GM21717 (cell line): ENCODE data around the gene WT1.
"Not testable (repeated sequence)": the region's sequence is repeated elsewhere in the genome, so short reads cannot be mapped to it uniquely, and the experiment has no call there.

Experiments used
- ATAC-seq: cut with Tn5 transposase; IDR thresholded peaks from one replicate; pipeline ENCODE4 v1.9.1; 2021; ENCODE audit warnings: mild to moderate bottlenecking, moderate library complexity; ENCODE audit not compliant: unreplicated experiment

Gene WT1

DNA sequence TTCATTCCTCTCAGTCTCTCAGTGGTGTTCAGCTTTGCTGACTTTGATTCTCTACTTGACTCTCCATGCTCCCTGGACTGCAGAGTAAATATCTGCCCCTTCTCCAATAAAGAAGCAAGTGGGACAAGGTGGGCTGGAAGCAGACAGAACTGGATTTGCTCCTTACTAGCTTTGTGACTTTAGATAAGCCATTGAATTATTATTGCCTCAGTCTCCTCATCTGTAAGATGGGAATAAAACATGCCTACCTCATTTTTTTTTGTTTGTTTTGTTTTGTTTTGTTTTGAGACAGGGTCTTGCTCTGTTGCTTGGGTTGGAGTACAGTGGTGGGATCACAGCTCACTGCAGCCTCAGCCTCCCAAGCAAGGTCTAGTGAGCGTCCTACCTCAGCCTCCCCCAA, 44.6 kb downstream of the WT1 start:
- no peak for ATAC-seq

DNA sequence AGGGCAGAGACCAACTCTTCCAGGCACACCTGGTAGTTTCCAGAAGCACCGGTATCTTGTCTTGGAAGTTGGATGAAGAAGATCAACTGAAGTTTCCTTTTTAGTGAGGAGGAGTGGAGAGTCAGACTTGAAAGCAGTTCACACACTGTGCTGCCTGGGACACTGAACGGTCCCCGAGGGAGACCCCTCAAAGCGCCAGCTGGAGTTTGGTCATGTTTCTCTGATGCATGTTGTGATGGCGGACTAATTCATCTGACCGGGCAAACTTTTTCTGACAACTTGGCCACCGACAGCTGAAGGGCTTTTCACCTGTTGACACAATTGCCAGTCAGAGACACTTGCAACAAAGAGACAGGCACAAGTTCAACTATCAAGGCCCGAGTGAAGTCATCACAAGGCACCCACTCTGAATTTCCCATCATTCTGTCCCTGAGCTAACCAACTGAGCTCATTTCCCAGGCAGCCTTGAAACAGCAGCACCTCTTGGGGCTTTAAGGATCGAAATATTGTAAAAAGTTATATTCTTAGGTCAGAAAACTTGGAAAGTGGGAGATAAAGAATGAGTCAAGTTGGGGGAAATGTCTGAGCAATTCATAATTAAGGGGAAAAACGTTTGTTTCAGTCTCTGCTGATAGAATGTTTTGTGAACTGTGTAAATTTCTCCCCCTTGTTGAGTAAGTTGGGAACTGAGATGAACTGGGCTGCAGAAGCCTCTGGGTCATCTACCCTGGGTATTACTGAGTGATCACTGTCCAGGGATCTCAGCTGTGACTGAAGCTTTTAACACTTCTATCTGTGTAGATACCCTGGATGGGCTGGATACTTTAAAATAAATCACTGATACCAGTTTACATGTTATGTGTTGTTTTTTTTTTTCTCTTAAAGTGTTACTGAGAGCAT, 46.2 kb downstream of the WT1 start:
- no peak for ATAC-seq

DNA sequence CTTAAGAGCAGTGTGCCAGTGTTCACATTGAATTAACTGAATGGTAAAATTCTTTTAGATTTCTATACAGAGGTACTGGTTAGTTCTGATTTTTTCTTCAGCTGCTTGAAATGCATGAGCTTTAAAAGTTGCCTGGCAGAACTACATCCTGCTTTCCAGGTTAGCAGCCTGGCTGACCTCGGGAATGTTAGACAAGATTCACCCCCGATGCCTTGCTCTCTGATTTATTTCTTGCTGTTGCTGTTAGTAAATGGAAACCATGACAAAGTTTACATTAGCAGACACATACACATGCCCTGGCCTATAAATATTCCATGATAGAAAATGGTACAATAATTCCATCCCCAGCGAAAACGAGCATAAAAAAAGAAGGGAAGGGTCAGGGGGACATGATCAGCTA, 47.0 kb downstream of the WT1 start:
- no peak for ATAC-seq

DNA sequence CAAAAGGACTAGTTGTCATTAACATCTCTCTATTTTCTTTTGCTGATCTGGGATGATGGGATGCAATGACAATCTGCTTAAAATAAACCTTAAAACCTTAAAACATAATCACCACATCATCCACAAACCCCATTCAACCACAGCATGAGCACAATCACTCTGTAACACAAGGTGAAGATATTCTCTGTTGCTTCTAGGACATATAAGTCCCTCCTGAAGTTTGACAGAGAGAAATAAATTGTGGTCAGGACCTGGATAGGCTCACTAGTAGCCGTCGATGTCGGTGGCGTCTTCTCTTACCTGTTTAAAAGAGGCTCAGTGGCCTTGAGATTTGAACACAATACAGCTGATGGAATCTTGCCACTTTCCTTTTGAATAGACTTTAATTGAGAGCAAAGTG, 47.9 kb downstream of the WT1 start:
- no peak for ATAC-seq

DNA sequence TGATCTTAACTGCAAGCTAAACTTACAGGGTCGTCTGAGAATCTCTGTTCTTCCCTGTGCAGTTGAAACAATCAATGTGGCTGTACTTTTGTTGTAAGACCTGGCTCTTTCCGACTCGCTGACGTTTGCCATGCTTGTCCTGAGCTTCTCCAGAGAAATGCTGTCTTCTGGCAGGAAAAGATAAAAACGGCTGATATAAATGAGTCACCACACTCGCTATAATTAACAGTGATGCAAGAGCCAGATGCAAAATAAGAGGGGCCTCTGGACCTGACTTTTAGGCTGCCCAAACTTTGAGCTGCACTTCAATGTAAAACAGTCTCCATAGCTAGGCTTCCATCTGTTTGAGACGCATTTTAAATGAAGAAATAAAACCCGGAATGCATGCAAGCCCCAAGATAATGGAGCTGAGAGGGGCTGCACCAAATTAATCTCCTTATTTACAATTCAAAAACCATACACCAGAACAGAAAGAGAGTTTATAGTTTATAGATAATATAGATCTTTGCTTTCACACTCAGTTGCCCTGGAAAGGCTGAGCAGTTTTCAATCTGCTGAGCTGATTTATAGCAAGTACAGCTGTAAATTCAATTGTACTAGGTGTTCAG, 48.5 kb downstream of the WT1 start:
- no peak for ATAC-seq

DNA sequence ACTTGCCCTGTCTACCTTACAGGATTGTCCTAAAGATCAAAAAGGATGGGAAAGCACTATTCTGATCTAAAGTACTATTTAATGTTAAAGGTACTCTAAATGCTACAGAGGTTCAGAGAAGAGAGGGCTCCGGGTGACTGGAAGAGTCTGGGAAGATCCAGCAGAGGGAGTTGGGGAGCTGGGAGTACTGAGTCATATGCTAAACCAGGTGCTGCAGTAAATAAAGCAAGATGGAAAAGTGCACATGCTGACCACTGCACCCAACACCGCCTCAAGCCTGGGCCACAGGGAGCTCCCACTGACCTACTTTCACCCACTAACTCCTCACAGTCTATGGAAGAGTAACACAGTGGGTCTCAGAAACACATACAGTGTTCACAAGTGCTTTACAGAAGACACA, 49.3 kb downstream of the WT1 start:
- ATAC-seq: no peak

DNA sequence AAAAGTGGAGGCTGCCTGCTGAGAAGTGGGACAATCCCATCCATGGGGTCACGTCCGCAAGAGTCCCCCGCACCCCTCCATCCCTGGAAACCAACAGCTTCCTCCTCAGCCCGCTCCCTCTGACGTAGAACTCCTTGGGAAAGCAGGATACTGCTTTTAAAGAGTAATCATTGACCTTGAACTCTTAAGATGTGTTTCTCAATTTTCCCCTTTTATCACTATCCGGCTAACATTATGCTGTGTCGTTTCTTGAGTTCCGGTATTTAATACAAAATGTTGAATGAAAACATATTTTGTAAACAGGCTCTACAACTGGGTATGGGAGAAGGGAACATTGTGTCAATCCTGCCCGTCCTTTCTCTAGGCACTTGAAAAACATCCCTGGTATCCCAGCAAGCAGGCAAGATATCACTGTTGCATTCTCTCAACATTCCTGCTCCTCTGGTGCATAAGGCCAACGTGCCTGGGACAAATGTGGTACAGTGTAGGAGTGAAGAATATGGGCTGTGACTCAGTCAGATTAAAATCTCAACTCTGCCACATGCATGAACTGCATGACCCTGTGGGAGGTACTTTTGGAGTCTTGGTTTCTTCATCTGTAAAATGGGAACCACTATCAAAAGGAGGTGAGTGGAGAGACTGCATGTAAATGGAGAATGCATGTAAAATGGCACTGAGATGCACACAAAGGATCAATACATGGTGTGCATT, 52.8 kb downstream of the WT1 start:
- no peak for ATAC-seq

DNA sequence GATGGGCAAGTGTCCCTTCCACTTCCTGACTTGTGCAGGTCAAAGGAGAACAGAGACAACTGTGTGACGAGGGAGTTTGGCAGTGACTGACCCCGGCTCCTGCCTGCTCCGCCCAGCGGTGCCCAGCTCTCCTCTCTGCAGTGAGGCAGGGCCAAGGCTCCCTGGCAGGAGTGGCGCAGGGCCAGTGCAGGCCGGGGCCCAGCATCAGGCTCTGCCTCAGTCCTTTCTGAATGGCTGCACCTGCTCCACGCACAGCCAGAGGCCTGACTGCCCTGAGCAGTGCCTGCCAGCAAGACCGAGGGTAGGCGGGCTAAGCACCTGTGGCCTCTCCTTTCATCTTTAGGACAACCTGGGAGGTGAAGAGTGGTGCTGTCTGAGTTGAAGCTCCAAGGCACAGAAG, 54.2 kb downstream of the WT1 start:
- no peak for ATAC-seq

DNA sequence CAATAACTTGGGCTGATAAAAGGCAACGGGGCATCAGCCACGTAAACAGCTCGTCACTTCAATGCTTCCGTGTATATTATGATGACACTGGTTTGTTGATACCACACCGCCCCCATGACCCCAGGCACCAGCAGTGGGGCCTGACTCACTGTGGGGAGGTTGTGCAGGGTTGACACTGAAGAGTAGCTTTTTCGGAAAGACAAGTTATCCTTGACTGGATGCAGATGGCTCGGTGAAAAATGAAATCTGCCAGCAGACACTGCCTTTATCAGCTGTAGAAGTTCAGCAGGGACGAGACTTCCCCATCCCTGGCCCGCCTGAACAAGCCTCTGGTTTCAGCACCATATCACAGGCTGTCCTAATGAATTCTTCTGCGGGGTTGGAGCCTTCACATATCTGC, 55.6 kb downstream of the WT1 start:
- no peak for ATAC-seq

DNA sequence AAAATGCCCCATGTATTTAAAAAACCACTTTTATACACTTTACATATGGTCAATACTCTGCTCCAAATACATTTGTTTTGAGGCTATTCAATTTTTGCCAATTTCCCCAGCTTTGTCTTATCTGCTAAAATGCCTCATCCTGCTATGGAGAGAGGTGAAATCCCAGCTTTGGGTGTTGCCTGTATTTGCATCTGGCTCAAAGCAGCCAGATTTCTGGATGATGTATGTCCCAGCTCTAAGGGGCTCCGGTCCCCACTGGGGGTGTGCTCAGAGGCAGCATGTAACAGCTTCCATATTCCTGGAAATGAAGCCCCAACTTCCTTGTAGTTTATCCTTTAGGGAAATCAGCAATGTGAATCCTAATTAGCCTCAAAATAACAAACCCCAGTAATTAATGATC, 59.5 kb downstream of the WT1 start:
- ATAC-seq: no peak

DNA sequence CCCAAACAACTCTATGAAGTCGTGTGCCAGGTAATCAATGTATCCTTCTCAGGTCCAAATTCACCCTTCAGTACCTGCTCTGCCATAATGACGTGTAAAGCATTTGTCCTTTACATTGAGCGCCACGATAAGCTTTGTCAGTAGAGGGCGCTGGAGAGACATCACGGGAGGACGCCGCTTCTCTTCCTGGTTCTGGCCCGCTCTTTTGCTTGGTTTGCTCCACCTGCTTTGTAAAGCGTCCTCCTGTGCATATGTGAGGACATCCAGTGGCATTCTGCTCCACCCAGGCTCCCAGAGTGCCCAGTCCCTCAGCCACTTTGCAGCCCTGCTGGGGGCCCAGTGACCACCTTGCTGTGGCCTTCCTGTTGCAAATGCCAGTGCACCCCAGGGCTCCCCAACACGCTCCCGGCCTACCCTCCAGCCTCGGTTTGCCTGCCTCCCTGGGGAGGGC, 61.1 kb downstream of the WT1 start:
- ATAC-seq: no peak

DNA sequence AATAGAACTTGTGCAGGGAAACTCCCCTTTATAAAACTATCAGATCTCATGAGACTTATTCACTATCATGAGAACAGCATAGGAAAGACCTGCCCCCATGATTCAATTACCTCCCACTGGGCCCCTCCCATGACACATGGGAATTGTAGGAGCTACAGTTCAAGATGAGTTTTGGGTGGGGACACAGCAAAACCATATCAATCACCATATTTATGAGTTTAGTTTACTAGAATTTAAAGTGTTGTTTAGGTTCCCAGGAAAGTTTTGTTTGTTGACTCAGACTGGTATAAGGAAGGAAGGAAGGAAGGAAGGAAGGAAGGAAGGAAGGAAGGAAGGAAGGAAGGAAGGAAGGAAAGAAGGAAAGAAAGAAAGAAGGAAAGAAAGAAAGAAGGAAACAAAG, 65.4 kb downstream of the WT1 start:
- ATAC-seq: not testable (repeated sequence)

DNA sequence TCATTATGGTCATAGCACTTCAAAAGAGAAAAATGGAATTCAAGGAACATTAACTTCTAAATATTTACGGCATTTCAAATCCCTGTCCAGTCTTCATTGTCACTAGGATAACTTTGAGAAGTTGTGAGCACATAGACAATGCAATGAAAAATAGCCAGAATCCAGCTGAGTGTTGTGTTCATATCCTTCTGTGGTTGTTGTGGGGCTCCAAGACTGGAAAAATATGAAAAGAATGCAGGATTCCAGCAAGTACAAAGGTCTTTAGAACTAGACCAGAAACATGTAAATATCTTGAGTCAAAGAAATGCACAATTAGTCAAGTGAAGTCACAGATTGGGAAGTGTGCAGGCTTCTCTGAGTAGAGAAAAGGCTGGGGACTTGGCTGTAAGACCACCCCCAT, 68.7 kb downstream of the WT1 start:
- ATAC-seq: no peak

DNA sequence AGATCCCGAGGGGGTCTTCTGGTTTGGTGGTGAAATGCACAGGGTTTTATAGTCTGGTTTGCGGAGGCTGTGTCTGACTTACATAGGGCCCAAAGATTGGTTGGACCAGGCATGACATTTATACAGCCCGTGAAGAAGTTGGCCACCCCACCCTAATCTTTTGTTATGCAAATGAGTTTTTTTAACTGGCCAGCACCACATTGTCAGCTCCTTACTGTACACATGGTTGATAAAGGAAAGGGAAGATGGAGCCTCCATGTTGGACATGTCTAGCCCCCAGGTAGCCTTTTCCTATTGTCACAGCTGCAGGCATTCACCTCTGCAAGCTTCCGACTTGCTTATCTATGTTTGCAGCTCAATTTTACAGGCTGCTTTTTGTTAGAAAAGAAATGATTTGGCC, 70.1 kb downstream of the WT1 start:
- ATAC-seq: no peak

DNA sequence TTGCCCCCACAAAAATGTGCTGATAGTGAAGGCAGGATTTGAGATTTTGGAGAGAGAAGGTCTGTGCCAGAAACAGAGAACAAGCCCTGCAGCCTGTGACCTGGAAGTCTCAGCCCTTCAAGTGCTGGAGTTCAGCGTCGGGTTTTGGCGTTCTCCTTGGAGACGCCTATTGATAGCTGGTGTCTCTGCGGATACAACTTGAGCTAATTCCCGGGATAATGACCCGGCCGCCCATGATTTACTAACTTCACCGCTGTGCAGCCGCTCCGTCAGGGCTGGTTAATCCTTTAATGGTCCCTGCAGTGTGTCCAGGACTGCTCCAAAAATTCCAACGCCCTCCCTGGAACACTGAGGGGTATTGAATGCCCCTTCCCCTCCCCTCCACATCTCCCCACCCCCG, 76.6 kb downstream of the WT1 start:
- ATAC-seq: no peak

DNA sequence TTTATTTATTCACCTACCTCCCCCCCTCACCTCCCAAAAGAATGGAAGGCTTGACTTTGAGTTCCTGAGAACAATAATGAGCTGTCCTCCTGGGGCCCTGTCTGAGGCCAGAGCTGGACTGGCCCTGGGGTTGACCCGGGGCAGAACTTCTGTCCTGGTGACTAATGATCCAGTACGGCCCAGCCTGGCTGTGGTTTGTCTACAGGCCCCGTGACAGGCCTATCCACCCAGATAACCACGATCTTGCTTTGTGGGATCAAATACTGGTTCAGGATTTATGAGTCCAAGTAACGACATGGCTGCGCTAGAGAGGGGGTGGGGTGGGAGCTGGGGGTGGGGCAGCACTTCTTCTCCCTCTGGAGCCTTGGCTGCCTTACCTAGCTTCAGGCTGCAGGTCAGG, 81.5 kb downstream of the WT1 start:
- no peak for ATAC-seq

DNA sequence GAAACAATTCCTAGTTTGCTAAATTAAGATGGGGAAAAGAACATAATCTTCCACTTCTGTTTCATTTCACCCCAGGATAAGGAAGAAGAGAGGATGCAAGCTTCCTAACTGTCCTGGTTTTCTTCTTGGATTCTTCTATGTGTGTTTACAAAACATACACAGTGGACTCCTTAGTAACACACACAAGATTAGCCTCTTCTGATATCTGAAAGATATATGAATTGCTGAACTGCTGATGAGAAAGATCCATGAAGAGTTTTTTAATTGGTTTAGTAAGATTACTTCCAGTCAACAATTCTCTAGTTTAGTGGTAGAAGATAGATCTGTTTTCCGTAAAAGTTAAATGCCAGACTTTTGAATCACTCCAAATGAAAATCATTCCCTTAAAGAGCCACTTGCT, 86.8 kb downstream of the WT1 start:
- no peak for ATAC-seq

DNA sequence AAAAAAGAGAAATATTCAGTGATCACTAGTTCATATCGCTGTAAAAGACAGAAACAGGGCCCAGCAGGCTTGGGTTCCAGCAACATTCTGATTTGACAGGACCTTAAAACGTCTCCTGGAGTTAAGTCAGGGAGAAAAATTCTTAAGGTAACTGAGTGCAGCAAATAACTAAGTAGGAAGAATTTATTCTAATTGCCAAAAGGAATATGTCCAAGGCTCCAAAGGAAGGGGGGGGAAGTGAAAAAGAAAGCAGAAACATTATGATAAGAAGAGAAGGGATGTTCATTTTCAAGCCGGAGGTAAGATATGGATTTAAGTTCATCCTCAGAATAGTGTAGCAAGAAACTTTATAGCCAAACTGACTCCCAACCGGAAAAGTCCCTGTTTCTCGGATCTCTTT, 90.4 kb downstream of the WT1 start:
- ATAC-seq: no peak

DNA sequence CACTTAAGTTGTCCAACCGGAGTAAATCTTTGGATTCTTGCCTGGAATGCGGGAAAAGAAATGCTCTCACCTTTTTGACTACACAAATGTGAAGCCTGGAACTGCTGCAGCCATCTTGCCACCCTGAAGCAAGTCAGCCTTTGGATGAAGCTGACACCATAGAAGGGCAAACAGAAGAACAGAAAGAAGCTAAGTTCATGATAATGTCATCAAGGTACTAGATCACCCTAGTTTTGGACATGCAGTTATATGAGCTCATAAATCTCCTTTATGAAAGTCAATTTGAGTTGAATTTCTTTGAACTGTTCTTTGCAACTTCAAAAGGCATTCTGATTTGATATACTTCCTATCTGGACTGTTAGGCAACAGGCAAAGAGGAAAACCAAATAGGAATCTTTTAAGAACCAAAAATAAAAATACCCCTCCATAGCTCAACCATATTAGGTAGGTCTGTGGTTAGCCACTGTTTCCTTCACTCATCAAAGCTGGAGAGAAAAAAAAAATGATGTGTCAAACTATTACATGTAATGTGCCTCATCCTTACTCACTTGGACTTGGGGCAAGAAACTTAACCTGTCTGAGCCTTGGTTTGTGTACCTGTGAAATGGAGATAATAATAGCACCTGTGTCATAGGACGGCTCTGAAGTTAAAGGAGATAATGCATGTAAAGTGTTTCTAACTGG, 91.9 kb downstream of the WT1 start:
- no peak for ATAC-seq

DNA sequence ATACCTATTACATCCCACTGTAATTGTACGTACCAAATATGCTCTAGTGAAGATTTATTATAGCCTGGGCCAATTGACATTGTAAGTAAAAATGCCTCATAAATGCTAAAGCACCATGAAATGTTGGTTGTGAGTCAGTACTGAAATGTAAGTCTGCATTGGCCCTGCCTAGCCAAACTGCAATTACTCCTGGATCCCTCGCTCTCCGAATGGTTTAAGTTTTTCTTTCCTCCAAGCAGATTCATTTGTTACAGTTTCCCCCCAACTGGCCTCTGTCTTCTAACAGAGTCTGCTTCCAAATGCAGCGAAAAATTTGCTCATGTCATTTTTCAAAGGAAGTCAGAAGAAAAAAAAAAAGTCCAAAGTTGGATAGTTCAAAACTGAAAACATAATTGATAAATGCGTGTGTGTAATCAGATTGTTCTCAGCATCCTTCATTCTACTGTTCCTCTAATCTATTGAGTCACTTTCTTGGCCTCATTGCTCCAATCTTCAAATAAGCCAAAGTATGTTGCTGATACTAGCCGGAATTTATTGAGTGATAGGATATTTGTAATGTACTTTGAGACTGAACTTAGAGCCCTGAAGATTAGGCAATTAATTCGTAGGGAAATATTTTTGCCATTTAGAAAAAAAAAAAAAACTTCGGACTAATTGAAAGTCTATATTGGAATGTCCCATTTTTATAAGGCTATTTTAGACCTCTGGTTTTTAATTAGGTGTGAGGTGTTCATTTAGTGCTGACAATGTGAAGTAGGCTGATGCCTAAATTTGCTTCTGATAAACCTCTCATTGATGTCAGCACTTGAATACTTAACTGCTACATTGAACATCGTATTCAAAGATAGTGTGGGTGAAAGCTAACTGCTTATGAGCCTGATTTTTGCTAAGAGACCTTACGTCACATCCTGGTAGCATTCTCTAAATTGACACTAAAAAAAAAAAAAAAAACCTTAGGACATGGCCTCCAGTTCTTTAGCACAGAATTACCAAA, 93.4 kb downstream of the WT1 start:
- no peak for ATAC-seq
